ENCODE data around the gene NF1. TPM values are rescaled to one million over a fixed set of nuclear protein-coding genes. Genes with fewer than 3 reads are reported as not detected.

NF1 gene
- total RNA-seq, 4 donors from 2014 or later = 61.4 to 81.2 (median 66.6) TPM

GRCh38 chr17:31279401-31279800 lies 184.6 kb downstream of the NF1 start:
- TF ChIP-seq, protein P1, sequence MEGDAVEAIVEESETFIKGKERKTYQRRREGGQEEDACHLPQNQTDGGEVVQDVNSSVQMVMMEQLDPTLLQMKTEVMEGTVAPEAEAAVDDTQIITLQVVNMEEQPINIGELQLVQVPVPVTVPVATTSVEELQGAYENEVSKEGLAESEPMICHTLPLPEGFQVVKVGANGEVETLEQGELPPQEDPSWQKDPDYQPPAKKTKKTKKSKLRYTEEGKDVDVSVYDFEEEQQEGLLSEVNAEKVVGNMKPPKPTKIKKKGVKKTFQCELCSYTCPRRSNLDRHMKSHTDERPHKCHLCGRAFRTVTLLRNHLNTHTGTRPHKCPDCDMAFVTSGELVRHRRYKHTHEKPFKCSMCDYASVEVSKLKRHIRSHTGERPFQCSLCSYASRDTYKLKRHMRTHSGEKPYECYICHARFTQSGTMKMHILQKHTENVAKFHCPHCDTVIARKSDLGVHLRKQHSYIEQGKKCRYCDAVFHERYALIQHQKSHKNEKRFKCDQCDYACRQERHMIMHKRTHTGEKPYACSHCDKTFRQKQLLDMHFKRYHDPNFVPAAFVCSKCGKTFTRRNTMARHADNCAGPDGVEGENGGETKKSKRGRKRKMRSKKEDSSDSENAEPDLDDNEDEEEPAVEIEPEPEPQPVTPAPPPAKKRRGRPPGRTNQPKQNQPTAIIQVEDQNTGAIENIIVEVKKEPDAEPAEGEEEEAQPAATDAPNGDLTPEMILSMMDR (IDR thresholded peaks at IDR 0.05; ENCODE audit: low read depth) = no peak

DNA sequence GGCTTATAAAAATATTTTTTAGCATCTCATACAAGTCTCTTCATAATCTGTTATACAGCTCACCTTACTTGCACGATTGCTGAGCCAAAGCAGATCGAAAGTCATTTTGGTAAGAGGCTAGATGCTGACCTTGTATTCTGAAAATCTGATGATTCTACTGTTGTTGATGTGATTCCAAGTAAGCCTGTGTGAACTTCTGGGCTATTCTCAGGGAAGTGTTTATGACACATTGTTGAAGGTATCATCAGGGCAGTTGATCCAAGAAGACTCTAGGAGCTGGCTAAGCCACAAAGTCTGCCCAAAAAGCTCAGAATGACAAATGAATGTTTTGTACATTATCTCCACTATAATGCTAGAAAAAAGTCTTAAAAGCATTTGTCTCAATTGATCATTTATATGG lies 186.3 kb downstream of the NF1 start:
- TF ChIP-seq, protein P1 (IDR thresholded peaks at IDR 0.05; ENCODE audit: low read depth) = no peak

DNA sequence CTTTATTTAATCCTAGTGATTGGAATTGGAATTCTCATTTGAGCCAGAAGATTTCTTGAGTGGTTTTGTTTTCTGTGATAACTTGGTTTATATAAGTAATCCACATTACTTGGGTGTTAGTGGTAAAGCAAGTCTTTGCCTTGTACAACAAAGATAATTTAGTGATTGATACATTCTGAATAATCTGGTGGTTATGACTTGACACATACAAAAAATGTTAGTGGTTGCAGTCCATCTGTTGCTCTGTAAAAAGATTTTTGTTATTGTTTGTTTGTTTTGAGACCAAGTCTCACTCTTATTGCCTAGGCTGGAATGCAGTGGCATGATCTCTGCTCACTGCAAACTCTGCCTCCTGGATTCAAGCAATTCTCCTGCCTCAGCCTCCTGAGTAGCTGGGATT lies 189.1 kb downstream of the NF1 start:
- TF ChIP-seq, protein P1 (IDR thresholded peaks at IDR 0.05; ENCODE audit: low read depth) = no peak

- TF ChIP-seq, protein P1 (IDR thresholded peaks at IDR 0.05; ENCODE audit: low read depth) = no peak
Observed at GRCh38 chr17:31286587-31286986, 191.8 kb downstream of the NF1 start.

GRCh38 chr17:31289790-31290189 lies 195.0 kb downstream of the NF1 start:
- TF ChIP-seq, protein P1 (IDR thresholded peaks at IDR 0.05; ENCODE audit: low read depth) = no peak

DNA sequence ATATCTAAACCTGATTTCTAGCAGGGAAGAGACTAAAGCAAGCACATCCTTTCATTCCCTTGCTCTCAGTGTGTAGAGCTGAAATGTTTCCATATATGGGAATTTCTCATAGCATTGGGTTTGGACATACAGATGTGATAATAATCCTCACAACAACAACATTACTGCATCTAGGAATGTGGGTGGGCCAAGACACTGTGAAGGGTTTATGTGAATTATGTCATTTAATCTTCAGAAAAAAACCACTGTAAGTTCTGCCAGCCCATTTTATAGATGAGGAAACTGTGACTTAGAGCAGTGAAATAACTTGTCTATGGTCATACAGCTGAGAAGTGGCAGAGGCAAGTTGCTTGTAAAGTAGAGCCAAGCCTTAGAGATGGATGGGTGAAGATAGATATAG lies 197.0 kb downstream of the NF1 start:
- TF ChIP-seq, protein P1 (IDR thresholded peaks at IDR 0.05; ENCODE audit: low read depth) = no peak

DNA sequence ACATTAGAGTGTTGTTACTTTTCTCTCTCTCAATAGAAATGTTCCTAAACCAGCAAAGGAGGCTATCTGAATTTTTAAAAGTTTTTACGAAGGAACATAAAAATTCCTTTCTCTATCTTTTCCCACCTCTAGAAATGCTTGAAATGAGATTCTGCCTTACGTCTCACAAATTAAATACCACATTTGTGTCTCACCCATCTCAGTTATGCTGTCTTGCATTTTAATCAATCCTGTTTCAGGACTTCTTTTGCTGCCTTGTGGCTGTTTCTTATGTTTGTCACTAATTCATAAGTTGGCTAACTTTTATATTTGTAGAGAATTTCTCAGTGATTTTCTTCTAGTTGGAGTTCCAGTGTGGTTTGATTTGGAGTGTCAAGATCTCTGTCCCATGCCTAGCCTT lies 198.8 kb downstream of the NF1 start:
- TF ChIP-seq, protein P1 (IDR thresholded peaks at IDR 0.05; ENCODE audit: low read depth) = no peak

All from subcutaneous adipose tissue (tissue), 4 donors.